ENCODE data around the gene STX17. TPM values are rescaled to one million over a fixed set of nuclear protein-coding genes. Genes with fewer than 3 reads are reported as not detected.

The STX17 gene
- total and polyA plus RNA-seq, 2 donors (not counting 3 experiments of a cell fraction or from before 2014, with no cell fraction given), result 5.3 to 17.6 TPM

DNA sequence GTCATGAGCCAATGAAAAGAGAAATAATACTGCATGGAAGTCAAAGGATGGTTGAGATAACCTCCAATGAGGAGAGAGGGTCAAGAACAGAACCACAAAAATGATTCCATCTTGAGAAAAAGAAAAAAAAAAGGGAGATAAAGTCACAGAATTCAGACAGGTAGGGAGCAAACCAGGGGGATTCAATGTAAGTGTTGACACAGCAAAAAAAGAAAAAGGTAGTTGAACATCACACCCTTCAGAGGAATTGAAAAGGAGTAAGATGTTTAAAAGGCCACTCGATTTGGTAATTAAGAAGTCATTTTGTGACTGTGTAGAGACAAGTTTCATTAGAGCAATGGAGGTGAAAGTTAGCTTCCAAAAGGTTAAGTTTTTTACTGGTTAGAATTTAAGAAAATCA, 113.1 kb downstream of the STX17 start:
- dilution Hi-C loops (cut with MboI; ENCODE audit: extremely low pct_ligation_motif_present, low sequenced_read_pairs) (no loop called here), intact Hi-C loops (cut with micrococcal nuclease) (no loop called here)
- DNase-seq (ENCODE audit: low read depth, low spot score) (no peak), FAIRE-seq (no peak)
- CTCF ChIA-PET, result no interaction called here
- H2AFZ ChIP-seq (ENCODE audit: low read depth, low read length), result no peak overlapping the region
- H3K9me3 ChIP-seq (replicated peaks; ENCODE audit: control insufficient read depth, insufficient read depth, low read length), result no peaks in the 10 kb centered on the region
- no peaks in the 10 kb centered on the region for H3K27me3 ChIP-seq (ENCODE audit: control insufficient read depth in 2 of 2, insufficient read depth in 2 of 2, low read length in 2 of 2)
- H4K20me1 ChIP-seq (replicated peaks; ENCODE audit: control insufficient read depth, extremely low read depth, insufficient read depth, low read length), result no peaks in the 10 kb centered on the region
- no peak for TF ChIP-seq POLR2A (IDR thresholded peaks at IDR 0.05; ENCODE audit: low read depth, low read length)
- TF ChIP-seq, protein P1, sequence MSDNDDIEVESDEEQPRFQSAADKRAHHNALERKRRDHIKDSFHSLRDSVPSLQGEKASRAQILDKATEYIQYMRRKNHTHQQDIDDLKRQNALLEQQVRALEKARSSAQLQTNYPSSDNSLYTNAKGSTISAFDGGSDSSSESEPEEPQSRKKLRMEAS (IDR thresholded peaks at IDR 0.05; ENCODE audit: insufficient read depth, insufficient read length), result no peak
- no peak for TF ChIP-seq EZH2 (IDR thresholded peaks at IDR 0.05; ENCODE audit: borderline replicate concordance, low read depth, low read length, severe bottlenecking)
- no peak for TF ChIP-seq POLR2AphosphoS5 (IDR thresholded peaks at IDR 0.05; ENCODE audit: insufficient read depth, low read depth, low read length)
- no peak for TF ChIP-seq MYC (IDR thresholded peaks at IDR 0.05; ENCODE audit: low read depth, low read length)
- TF ChIP-seq, protein P2, sequence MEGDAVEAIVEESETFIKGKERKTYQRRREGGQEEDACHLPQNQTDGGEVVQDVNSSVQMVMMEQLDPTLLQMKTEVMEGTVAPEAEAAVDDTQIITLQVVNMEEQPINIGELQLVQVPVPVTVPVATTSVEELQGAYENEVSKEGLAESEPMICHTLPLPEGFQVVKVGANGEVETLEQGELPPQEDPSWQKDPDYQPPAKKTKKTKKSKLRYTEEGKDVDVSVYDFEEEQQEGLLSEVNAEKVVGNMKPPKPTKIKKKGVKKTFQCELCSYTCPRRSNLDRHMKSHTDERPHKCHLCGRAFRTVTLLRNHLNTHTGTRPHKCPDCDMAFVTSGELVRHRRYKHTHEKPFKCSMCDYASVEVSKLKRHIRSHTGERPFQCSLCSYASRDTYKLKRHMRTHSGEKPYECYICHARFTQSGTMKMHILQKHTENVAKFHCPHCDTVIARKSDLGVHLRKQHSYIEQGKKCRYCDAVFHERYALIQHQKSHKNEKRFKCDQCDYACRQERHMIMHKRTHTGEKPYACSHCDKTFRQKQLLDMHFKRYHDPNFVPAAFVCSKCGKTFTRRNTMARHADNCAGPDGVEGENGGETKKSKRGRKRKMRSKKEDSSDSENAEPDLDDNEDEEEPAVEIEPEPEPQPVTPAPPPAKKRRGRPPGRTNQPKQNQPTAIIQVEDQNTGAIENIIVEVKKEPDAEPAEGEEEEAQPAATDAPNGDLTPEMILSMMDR (IDR thresholded peaks at IDR 0.05; ENCODE audit: extremely low read depth in 1 of 2, insufficient read depth in 1 of 2, low read depth in 1 of 2, low read length in 2 of 2), result no peak
- TF ChIP-seq JUN (IDR thresholded peaks at IDR 0.05; ENCODE audit: borderline replicate concordance, insufficient read depth, insufficient read length, low read depth), result no peak
- no peak for TF ChIP-seq GATA2 (IDR thresholded peaks at IDR 0.05; ENCODE audit: insufficient read depth, insufficient read length, low read depth, low read length)
- no peak for TF ChIP-seq FOS (IDR thresholded peaks at IDR 0.05; ENCODE audit: borderline replicate concordance, insufficient read depth, low read length)
- no peak overlapping the region for H3K27ac ChIP-seq (ENCODE audit: insufficient read depth, low read depth, low read length)
- H3K9me1 ChIP-seq (replicated peaks; ENCODE audit: control insufficient read depth, extremely low read depth, insufficient read depth, low read length), result no peaks in the 10 kb centered on the region
- POLR2A ChIA-PET, result no interaction called here
- H3K9ac ChIP-seq (replicated peaks; ENCODE audit: extremely low read depth, insufficient read depth, low read length), result no peak overlapping the region
- no peaks in the 10 kb centered on the region for H3K36me3 ChIP-seq (ENCODE audit: control insufficient read depth in 2 of 2, extremely low read depth in 1 of 2, insufficient read depth in 2 of 2, low read length in 2 of 2)
- no peaks in the 10 kb centered on the region for H3K4me1 ChIP-seq (ENCODE audit: control insufficient read depth, extremely low read depth, insufficient read depth, low read length)
- no peak overlapping the region for H3K4me2 ChIP-seq (ENCODE audit: insufficient read depth, low read length)
- H3K4me3 ChIP-seq (replicated peaks in 1 of 3; ENCODE audit: insufficient read depth in 1 of 3, low read depth in 1 of 3, low read length in 3 of 3), result no peak overlapping the region
- no peaks in the 10 kb centered on the region for H3K79me2 ChIP-seq (ENCODE audit: control insufficient read depth, insufficient read depth, low read length)
- BruUV-seq (replicated peaks), result no TSS peak

Other genes with a start within 250 kb of the STX17 start
- 0.22 and 0.23 TPM in 2 replicates for gene NR4A3, start 84.8 kb upstream of the STX17 start, total RNA-seq
- gene NR4A3, start 84.8 kb upstream of the STX17 start, polyA plus RNA-seq, result 0.11 TPM in 2 replicates
- 19.3 and 21.4 TPM in 2 replicates for gene ERP44, start 192.3 kb downstream of the STX17 start, total RNA-seq
- gene ERP44, start 192.3 kb downstream of the STX17 start, polyA plus RNA-seq, result 8.6 and 9.9 TPM in 2 replicates
- gene INVS, start 192.6 kb downstream of the STX17 start, total RNA-seq, result 17.9 and 20.3 TPM in 2 replicates
- gene INVS, start 192.6 kb downstream of the STX17 start, polyA plus RNA-seq, result 6.7 and 8.5 TPM in 2 replicates